ENCODE measurements around the gene NUDT1. TPM values are rescaled to one million over a fixed set of nuclear protein-coding genes. Genes with fewer than 3 reads are reported as not detected.

NUDT1 gene
- total RNA-seq, 2 donors from 2014 or later: 56.0 to 84.7 TPM

DNA sequence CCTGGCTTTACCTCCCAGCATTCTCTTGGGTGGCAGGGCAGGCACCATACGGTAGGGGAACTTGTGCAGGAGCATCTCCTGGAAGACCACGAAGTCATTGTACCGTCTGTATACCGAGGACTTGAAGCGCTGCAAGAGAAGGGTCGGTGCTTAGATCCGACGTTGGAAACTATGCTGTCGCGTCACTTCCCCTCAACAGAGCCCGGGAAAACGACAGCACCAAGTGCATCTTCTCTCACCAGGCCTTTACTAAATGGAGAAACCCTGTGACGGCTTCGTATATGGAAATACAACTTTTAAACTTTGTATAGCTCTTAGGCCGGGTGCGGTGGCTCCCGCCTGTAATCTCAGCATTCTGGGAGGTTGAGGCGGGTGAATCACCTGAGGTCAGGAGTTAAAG, 33.1 kb downstream of the NUDT1 start:
- H3K27me3 ChIP-seq (ENCODE audit: control insufficient read depth, insufficient read depth, low read length, poor library complexity, severe bottlenecking): no peaks in the 10 kb centered on the region
- H3K27me3 Mint-ChIP-seq (ENCODE audit: insufficient read depth): no peaks in the 10 kb centered on the region
- DNase-seq: no peak
- no peak overlapping the region for H3K4me3 Mint-ChIP-seq
- H3K9me3 Mint-ChIP-seq: no peaks in the 10 kb centered on the region
- 90 to 92% methylated on average over 15 to 18 of the region's 18 CpGs for WGBS, 2 experiments (ENCODE audit: insufficient coverage in 1 of 2, insufficient read length in 1 of 2)
- H3K36me3 Mint-ChIP-seq (ENCODE audit: low read depth): peaks cover 39% of the 10 kb centered on the region
- TF ChIP-seq, protein P1, sequence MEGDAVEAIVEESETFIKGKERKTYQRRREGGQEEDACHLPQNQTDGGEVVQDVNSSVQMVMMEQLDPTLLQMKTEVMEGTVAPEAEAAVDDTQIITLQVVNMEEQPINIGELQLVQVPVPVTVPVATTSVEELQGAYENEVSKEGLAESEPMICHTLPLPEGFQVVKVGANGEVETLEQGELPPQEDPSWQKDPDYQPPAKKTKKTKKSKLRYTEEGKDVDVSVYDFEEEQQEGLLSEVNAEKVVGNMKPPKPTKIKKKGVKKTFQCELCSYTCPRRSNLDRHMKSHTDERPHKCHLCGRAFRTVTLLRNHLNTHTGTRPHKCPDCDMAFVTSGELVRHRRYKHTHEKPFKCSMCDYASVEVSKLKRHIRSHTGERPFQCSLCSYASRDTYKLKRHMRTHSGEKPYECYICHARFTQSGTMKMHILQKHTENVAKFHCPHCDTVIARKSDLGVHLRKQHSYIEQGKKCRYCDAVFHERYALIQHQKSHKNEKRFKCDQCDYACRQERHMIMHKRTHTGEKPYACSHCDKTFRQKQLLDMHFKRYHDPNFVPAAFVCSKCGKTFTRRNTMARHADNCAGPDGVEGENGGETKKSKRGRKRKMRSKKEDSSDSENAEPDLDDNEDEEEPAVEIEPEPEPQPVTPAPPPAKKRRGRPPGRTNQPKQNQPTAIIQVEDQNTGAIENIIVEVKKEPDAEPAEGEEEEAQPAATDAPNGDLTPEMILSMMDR (conservative IDR thresholded peaks at IDR 0.05): no peak
- H3K36me3 ChIP-seq (ENCODE audit: control insufficient read depth, insufficient read depth, low read length): peaks cover 12% of the 10 kb centered on the region
- no peak overlapping the region for H3K9ac ChIP-seq (ENCODE audit: extremely low read depth, low read length, poor library complexity, severe bottlenecking)
- no peaks in the 10 kb centered on the region for H3K9me3 ChIP-seq (ENCODE audit: control insufficient read depth, low read length)
- peaks cover 17% of the 10 kb centered on the region for H3K4me1 Mint-ChIP-seq
- H3K4me1 ChIP-seq (ENCODE audit: control insufficient read depth, insufficient read depth, low read length): peaks cover 14% of the 10 kb centered on the region
- H3K27ac ChIP-seq (ENCODE audit: low read depth, low read length): no peak overlapping the region
- no peak overlapping the region for H3K27ac Mint-ChIP-seq
- no peak overlapping the region for H3K4me3 ChIP-seq (ENCODE audit: low read length)

DNA sequence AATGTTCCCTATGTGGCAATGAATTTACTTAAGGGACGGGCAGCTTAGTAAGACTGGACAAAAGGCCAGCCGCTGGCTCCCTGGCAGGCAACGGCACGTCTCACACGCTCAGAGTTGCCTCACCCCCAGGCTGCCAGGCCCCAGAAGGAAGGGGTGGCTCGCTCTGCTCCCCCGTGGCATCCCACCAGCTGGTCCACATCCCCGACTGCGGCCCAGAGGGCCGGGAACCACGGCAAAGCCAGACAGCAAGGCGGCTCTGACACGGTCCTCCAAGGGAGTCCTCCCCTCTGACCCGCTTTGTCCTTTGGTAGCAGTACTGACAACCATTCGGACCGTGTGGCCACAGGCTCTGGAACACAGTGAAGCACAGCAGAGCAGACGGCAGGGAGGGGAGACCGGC, 34.1 kb downstream of the NUDT1 start:
- DNase-seq: no peak
- Mint-ChIP-seq H3K36me3 (ENCODE audit: low read depth) (peaks cover 39% of the 10 kb centered on the region), H3K4me3 (no peak overlapping the region), H3K27me3 (ENCODE audit: insufficient read depth) (no peaks in the 10 kb centered on the region), H3K9me3 (no peaks in the 10 kb centered on the region), H3K27ac (no peak overlapping the region), H3K4me1 (peaks cover 11% of the 10 kb centered on the region)
- H3K9me3 ChIP-seq (ENCODE audit: control insufficient read depth, low read length): no peaks in the 10 kb centered on the region
- no peak overlapping the region for H3K27ac ChIP-seq (ENCODE audit: low read depth, low read length)
- H3K4me1 ChIP-seq (ENCODE audit: control insufficient read depth, insufficient read depth, low read length): peaks cover 8% of the 10 kb centered on the region
- no peak overlapping the region for H3K9ac ChIP-seq (ENCODE audit: extremely low read depth, low read length, poor library complexity, severe bottlenecking)
- peaks cover 9% of the 10 kb centered on the region for H3K36me3 ChIP-seq (ENCODE audit: control insufficient read depth, insufficient read depth, low read length)
- H3K4me3 ChIP-seq (ENCODE audit: low read length): no peak overlapping the region
- TF ChIP-seq, protein P1 (conservative IDR thresholded peaks at IDR 0.05): no peak
- H3K27me3 ChIP-seq (ENCODE audit: control insufficient read depth, insufficient read depth, low read length, poor library complexity, severe bottlenecking): no peaks in the 10 kb centered on the region
- WGBS, 2 experiments (ENCODE audit: insufficient coverage in 1 of 2, insufficient read length in 1 of 2): 91 to 97% methylated on average over 17 to 18 of the region's 18 CpGs

DNA sequence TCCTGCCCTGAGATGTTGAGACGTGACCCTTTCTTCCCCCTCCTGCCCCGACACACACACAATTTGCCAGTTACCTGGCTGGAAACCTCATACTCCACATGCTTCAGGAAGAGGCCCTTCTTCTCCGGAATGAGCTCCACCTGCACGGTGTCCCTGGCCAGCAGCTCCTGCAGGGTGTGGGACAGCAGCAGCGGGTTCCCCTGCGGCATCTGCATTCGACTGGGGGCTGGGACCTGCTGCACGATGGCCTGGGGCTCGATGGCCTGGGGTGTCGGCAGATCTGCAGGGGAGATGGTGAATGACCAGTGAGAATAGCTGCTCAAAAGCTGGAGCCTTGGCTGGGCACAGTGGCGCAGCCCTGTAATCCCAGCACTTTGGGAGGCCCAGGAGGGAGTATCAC, 36.0 kb downstream of the NUDT1 start:
- Histone ChIP-seq H3K27ac (ENCODE audit: low read depth, low read length) (no peak overlapping the region), H3K36me3 (ENCODE audit: control insufficient read depth, insufficient read depth, low read length) (peaks cover 5% of the 10 kb centered on the region), H3K4me3 (ENCODE audit: low read length) (no peak overlapping the region), H3K9ac (ENCODE audit: extremely low read depth, low read length, poor library complexity, severe bottlenecking) (no peak overlapping the region), H3K4me1 (ENCODE audit: control insufficient read depth, insufficient read depth, low read length) (peaks cover 6% of the 10 kb centered on the region), H3K27me3 (ENCODE audit: control insufficient read depth, insufficient read depth, low read length, poor library complexity, severe bottlenecking) (no peaks in the 10 kb centered on the region), H3K9me3 (ENCODE audit: control insufficient read depth, low read length) (no peaks in the 10 kb centered on the region)
- Mint-ChIP-seq H3K4me1 (peaks cover 13% of the 10 kb centered on the region), H3K9me3 (no peaks in the 10 kb centered on the region), H3K27ac (no peak overlapping the region), H3K27me3 (ENCODE audit: insufficient read depth) (no peaks in the 10 kb centered on the region), H3K36me3 (ENCODE audit: low read depth) (peaks cover 31% of the 10 kb centered on the region), H3K4me3 (no peak overlapping the region)
- no peak for DNase-seq
- TF ChIP-seq, protein P1 (conservative IDR thresholded peaks at IDR 0.05): no peak
- WGBS, 2 experiments (ENCODE audit: insufficient coverage in 1 of 2, insufficient read length in 1 of 2): 93 to 94% methylated on average over 8 to 11 of the region's 11 CpGs

Data from endodermal cell (in vitro differentiated cells).